SK-N-SH treated with all-trans-retinoic acid at 6 μM for 48 hours (cell line): ENCODE results near the gene UBXN10.

ENCODE experiments used
- ATAC-seq: fragments of 200-7000 bp; cut with Tn5 transposase; 3 replicates; pipeline ENCODE4 v1.9.1; 2020; ENCODE audit warnings: mild to moderate bottlenecking, moderate library complexity
- ARNTL ChIP-seq: fragments of 450-650 bp; formaldehyde crosslinking; IDR thresholded peaks from 2 replicates; pipeline ENCODE4 v1.5.0; 2020; ENCODE audit warnings: low read depth, mild to moderate bottlenecking, moderate library complexity, borderline replicate concordance
- BACH2 ChIP-seq: fragments of 250-450 bp; sonication (Bioruptor Pico); IDR thresholded peaks from 2 replicates; pipeline ENCODE4 v1.9.0; 2021; ENCODE audit warnings: mild to moderate bottlenecking, borderline replicate concordance
- CSDC2 ChIP-seq: fragments of 250-450 bp; sonication (Bioruptor Pico); IDR thresholded peaks from 2 replicates; pipeline ENCODE4 v1.5.0; 2020; ENCODE audit warnings: mild to moderate bottlenecking, moderate library complexity
- CSRNP3 ChIP-seq: fragments of 250-450 bp; sonication (Bioruptor Pico); IDR thresholded peaks from 2 replicates; pipeline ENCODE4 v1.5.1; 2021; ENCODE audit warnings: mild to moderate bottlenecking, moderate library complexity
- ESRRG ChIP-seq: fragments of 250-450 bp; sonication (Bioruptor Pico); IDR thresholded peaks from 2 replicates; pipeline ENCODE4 v1.6.1; 2021; ENCODE audit warnings: mild to moderate bottlenecking
- GLIS3 ChIP-seq: fragments of 250-450 bp; sonication (Bioruptor Pico); IDR thresholded peaks from 2 replicates; pipeline ENCODE4 v1.5.0; 2020; ENCODE audit warnings: mild to moderate bottlenecking, moderate library complexity
- ISL1 ChIP-seq: fragments of 250-450 bp; sonication (Bioruptor Pico); IDR thresholded peaks from 2 replicates; pipeline ENCODE4 v2.1.2; 2022; ENCODE audit warnings: mild to moderate bottlenecking, moderate library complexity
- OSR1 ChIP-seq: fragments of 250-450 bp; sonication (Bioruptor Pico); IDR thresholded peaks from 2 replicates; pipeline ENCODE4 v1.8.0; 2022; ENCODE audit warnings: moderate library complexity, mild to moderate bottlenecking, inconsistent platforms
- POU6F1 ChIP-seq: fragments of 250-450 bp; sonication (Bioruptor Pico); IDR thresholded peaks from 2 replicates; pipeline ENCODE4 v1.8.0; 2021; ENCODE audit warnings: low read depth, mild to moderate bottlenecking, moderate library complexity, borderline replicate concordance
- PPARA ChIP-seq: fragments of 250-450 bp; sonication (Bioruptor Pico); IDR thresholded peaks from 2 replicates; pipeline ENCODE4 v1.5.0; 2020; ENCODE audit warnings: mild to moderate bottlenecking, borderline replicate concordance
- RARB ChIP-seq: fragments of 250-450 bp; sonication (Bioruptor Pico); IDR thresholded peaks from 2 replicates; pipeline ENCODE4 v1.8.0; 2021; ENCODE audit warnings: mild to moderate bottlenecking, moderate library complexity
- SNAI2 ChIP-seq: fragments of 250-450 bp; sonication (Bioruptor Pico); IDR thresholded peaks from 2 replicates; pipeline ENCODE4 v1.5.0; 2020; ENCODE audit warnings: mild to moderate bottlenecking, moderate library complexity
- TOX ChIP-seq: fragments of 250-450 bp; sonication (Bioruptor Pico); IDR thresholded peaks from 2 replicates; pipeline ENCODE4 v1.8.0; 2021; ENCODE audit warnings: mild to moderate bottlenecking, moderate library complexity, borderline replicate concordance
- TSHZ2 ChIP-seq: fragments of 250-450 bp; sonication (Bioruptor Pico); IDR thresholded peaks from 2 replicates; pipeline ENCODE4 v1.5.0; 2020; ENCODE audit warnings: mild to moderate bottlenecking, moderate library complexity
- ZC3H10 ChIP-seq: fragments of 250-450 bp; sonication (Bioruptor Pico); IDR thresholded peaks from 2 replicates; pipeline ENCODE4 v1.5.1; 2021; ENCODE audit warnings: mild to moderate bottlenecking, moderate library complexity
- ZFP3 ChIP-seq: fragments of 250-450 bp; sonication (Bioruptor Pico); IDR thresholded peaks from 2 replicates; pipeline ENCODE4 v1.5.0; 2020; ENCODE audit warnings: mild to moderate bottlenecking, moderate library complexity
- ZFP30 ChIP-seq: fragments of 450-650 bp; formaldehyde crosslinking; IDR thresholded peaks from 2 replicates; pipeline ENCODE4 v1.5.0; 2022; ENCODE audit warnings: mild to moderate bottlenecking, moderate library complexity
- ZNF565 ChIP-seq: fragments of 450-650 bp; formaldehyde crosslinking; conservative IDR thresholded peaks from 2 replicates; pipeline ENCODE4 v1.5.0; 2020; ENCODE audit warnings: low read depth, mild to moderate bottlenecking, moderate library complexity
- ZNF8 ChIP-seq: fragments of 450-650 bp; formaldehyde crosslinking; IDR thresholded peaks from 2 replicates; pipeline ENCODE4 v1.5.0; 2020; ENCODE audit warnings: mild to moderate bottlenecking, moderate library complexity
- TF ChIP-seq, protein P1 (sequence below): fragments of 250-450 bp; sonication (Bioruptor Pico); IDR thresholded peaks from 2 replicates; pipeline ENCODE4 v1.8.0; 2020; ENCODE audit warnings: mild to moderate bottlenecking, moderate library complexity, borderline replicate concordance
- TF ChIP-seq, protein P2 (sequence below): fragments of 250-450 bp; sonication (Bioruptor Pico); IDR thresholded peaks from 2 replicates; pipeline ENCODE4 v1.5.1; 2020; ENCODE audit warnings: low read depth, mild to moderate bottlenecking, moderate library complexity

The UBXN10 gene

GRCh38 chr1:20158358-20159070 lies 27.4 kb upstream of the UBXN10 start:
- TF ChIP-seq GLIS3 (CRISPR knock-in tag): no peak
- no peak for TF ChIP-seq CSDC2 (CRISPR knock-in tag)
- TF ChIP-seq ZFP30 (CRISPR knock-in tag): no peak
- no peak for TF ChIP-seq OSR1
- no peak for TF ChIP-seq ZNF8
- no peak for TF ChIP-seq ZFP3
- TF ChIP-seq PPARA (CRISPR knock-in tag): no peak
- TF ChIP-seq TSHZ2 (CRISPR knock-in tag): no peak
- no peak for TF ChIP-seq POU6F1
- no peak for TF ChIP-seq ARNTL (CRISPR knock-in tag)
- no peak for TF ChIP-seq BACH2 (CRISPR knock-in tag)
- TF ChIP-seq ZC3H10 (CRISPR knock-in tag): no peak
- no peak for TF ChIP-seq ZNF565 (CRISPR knock-in tag)
- no peak for TF ChIP-seq SNAI2 (CRISPR knock-in tag)
- no peak for TF ChIP-seq CSRNP3 (CRISPR knock-in tag)
- no peak for TF ChIP-seq RARB
- no peak for TF ChIP-seq ESRRG
- TF ChIP-seq, protein P1, sequence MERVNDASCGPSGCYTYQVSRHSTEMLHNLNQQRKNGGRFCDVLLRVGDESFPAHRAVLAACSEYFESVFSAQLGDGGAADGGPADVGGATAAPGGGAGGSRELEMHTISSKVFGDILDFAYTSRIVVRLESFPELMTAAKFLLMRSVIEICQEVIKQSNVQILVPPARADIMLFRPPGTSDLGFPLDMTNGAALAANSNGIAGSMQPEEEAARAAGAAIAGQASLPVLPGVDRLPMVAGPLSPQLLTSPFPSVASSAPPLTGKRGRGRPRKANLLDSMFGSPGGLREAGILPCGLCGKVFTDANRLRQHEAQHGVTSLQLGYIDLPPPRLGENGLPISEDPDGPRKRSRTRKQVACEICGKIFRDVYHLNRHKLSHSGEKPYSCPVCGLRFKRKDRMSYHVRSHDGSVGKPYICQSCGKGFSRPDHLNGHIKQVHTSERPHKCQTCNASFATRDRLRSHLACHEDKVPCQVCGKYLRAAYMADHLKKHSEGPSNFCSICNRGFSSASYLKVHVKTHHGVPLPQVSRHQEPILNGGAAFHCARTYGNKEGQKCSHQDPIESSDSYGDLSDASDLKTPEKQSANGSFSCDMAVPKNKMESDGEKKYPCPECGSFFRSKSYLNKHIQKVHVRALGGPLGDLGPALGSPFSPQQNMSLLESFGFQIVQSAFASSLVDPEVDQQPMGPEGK (CRISPR knock-in tag): no peak
- TF ChIP-seq, protein P2, sequence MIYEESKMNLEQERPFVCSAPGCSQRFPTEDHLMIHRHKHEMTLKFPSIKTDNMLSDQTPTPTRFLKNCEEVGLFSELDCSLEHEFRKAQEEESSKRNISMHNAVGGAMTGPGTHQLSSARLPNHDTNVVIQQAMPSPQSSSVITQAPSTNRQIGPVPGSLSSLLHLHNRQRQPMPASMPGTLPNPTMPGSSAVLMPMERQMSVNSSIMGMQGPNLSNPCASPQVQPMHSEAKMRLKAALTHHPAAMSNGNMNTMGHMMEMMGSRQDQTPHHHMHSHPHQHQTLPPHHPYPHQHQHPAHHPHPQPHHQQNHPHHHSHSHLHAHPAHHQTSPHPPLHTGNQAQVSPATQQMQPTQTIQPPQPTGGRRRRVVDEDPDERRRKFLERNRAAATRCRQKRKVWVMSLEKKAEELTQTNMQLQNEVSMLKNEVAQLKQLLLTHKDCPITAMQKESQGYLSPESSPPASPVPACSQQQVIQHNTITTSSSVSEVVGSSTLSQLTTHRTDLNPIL: no peak
- TF ChIP-seq, all 23 proteins: peak for 0
- ATAC-seq: no peak

DNA sequence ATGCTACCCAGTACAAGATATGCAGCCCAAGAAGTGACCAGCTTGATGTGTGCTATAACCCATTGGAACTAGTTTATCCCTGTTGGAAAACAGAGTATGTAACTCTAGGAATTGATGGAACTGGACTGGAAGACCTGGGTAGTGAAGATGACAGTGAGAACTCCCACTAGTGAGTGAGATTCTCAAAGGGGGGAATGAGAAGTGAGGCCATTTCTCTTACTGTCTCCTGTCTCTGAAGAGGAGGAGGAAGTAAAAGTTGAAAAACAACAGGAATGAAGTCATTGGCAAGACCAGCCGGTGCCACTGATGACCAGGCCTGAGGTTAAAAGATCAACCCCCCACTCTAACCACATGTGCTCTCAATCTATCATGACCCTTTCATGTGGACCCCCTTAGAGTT lies 25.9 kb upstream of the UBXN10 start:
- ATAC-seq: no peak
- TF ChIP-seq ZNF565 (CRISPR knock-in tag): no peak

- no peak for ATAC-seq
- TF ChIP-seq ZNF565 (CRISPR knock-in tag) (no peak), RARB (no peak), ZFP30 (CRISPR knock-in tag) (no peak), ZNF8 (no peak), CSDC2 (CRISPR knock-in tag) (no peak), ARNTL (CRISPR knock-in tag) (no peak), ESRRG (no peak), CSRNP3 (CRISPR knock-in tag) (no peak), SNAI2 (CRISPR knock-in tag) (no peak), TOX (CRISPR knock-in tag) (no peak), POU6F1 (no peak), ISL1 (CRISPR knock-in tag) (no peak)
- TF ChIP-seq, protein P1 (CRISPR knock-in tag): no peak
Measured at GRCh38 chr1:20164694-20165202, 21.1 kb upstream of the UBXN10 start.
